GM18498 (cell line): ENCODE measurements around the gene CCDC69.

Experiments used
- ATAC-seq: cut with Tn5 transposase; IDR thresholded peaks from one replicate; pipeline ENCODE4 v1.9.1; 2021; ENCODE audit warnings: mild to moderate bottlenecking, moderate library complexity; ENCODE audit not compliant: unreplicated experiment

Gene CCDC69

DNA sequence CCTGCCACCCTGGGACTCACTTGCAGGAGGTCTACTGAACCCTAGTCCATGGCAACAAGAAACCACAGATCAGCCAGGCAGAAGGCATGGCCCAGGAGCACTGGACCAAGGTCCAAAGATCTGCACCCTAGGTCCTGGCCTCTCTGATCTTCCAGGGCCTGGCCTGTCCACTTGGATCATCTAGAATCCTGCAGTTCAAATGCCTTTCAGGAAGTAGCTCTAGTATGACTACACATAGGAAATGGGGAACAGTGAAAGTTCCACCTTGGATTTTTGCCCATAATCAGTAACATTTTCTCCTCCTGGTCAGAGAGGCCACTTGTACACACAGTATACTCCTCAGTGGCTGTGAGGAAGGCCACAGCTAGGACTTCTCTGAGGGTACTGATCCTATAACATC is 77.8 kb downstream of the CCDC69 start:
- no peak for ATAC-seq

GRCh38 chr5:151144922-151145321 is 79.0 kb downstream of the CCDC69 start:
- ATAC-seq = no peak

GRCh38 chr5:151144275-151144674 is 79.6 kb downstream of the CCDC69 start:
- no peak for ATAC-seq

- ATAC-seq = no peak
Measured at GRCh38 chr5:151143645-151144044, 80.2 kb downstream of the CCDC69 start.

DNA sequence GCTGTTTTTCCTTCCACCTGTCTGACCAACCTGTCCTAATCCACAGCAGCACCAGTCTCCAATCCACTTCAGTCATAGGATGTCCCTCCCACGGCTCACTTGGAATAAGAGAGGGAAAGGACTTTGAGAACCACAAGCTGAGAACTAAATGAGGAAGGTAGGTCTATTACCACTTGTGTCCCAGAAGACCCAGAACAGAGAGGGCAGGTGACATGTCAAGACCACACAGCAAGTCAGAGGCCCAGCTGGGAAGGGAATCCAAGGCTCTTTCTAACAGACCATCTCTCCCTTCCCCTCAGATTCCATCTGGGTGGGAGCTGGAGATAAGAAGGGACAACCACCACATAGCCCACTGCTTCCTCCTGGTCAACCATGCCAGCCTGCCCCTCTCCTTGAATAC is 81.0 kb downstream of the CCDC69 start:
- ATAC-seq = no peak

DNA sequence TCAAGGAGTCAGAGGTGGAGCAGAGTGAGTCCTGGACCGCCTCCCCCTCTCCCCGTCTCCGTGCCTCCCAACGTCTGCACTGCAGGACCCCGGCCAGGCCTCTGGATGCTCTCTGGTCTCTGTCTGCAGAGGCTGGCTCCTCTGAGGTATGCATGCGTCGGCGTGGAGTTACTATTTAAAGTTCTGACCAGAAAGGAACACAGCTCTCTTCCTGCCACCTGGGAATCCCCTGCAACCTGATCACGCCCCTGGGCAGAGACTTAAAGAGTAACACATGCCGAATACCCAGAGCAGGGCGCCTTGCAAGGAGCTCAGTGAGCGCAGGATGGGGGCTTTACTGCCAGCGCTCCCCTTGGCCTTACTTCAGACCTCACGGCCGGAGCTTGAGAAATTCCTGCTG is 82.4 kb downstream of the CCDC69 start:
- ATAC-seq = peak; percentile 87

DNA sequence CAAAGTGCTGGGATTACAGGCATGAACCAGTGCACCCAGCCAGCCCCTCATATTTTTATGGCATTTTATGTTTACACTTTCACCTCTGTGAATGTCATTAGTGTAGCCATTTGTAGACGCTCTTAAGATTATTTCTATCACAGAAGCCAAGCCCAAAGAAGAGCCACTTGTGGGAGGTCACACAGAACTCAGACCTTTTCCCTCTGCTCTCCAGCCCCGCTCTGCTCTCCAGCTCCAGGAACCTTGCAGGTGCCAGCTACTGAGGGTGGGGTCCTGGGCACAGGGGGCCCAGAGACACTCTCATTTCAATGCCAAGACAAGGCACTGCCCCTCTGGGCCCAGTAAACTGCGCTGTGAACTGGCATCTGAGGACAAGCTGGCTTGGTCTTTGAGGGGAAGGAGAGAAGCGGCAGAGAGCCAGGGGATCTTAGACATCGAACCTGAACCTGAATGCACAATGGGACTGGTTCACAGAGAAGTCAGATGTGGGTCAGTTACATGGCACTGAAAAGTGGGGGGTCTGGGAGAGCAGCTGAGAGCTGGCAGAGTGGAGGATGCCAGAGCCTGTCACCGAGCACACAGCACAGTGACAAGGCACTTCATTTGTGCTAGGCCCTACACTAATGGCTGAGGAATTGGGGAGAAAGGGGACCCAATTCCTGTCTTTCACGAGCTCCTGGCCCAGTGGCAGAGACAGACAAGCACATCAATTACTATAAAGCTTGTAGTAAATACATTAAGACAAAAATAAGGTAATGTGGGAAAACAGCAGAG is 83.0 kb downstream of the CCDC69 start:
- ATAC-seq = no peak

- ATAC-seq = no peak
Measured at GRCh38 chr5:151139646-151140045, 84.2 kb downstream of the CCDC69 start.

GRCh38 chr5:151139015-151139414 is 84.9 kb downstream of the CCDC69 start:
- ATAC-seq = no peak

GRCh38 chr5:151138114-151138513 is 85.8 kb downstream of the CCDC69 start:
- no peak for ATAC-seq

DNA sequence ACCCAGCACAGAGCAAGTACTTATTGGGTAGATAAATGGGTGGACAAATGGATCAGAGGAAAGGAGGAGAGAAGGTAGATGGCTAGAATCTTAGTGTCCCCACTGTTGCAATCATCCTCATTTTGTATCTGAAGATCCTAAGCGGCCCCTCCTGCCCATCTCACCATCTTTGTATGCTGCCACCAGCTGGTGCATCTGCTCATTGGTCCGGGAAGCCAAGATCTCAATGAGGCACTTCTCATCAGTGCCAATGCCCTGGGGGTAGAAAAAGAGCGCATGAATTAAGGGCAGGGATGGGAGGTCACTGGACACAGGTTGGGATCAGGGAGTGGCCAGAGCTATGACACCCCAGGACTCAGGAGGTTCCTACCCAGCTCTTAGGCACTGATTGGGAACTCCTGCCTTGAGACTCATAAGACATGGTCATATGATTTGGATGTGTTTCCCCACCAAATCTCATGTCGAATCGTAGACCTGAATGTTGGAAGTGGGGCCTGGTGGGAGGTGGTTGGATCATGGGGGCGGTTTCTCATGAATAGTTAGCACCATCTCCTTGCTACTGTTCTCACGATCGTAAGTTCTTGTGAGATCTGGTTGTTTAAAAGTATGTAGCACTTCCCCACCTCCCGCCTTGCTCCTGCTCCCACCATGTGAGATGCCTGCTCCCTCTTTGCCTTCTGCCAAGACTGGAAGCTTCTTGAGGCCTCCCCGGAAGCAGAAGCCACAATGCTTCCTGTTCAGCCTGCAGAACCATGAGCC is 86.6 kb downstream of the CCDC69 start:
- ATAC-seq = no peak

DNA sequence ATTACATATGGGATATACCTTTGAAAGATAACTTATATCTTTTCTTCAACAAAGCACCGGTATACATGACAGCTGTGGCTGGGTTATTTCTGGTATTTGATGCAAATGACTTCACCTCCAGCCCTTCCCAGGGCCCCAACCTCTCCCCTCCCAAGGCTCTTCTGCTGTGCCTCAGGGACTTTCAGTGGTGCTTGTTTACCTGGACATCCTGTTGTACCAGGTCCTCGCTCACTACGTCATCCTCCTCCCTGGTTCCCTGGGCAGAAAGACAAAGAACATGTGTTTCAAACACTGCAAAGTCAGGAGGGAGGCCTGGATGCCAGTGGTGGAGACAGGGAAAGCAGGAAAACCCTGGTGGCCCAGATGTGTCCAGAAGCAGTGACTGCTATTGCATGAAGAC is 89.7 kb downstream of the CCDC69 start:
- peak; percentile 75 for ATAC-seq

DNA sequence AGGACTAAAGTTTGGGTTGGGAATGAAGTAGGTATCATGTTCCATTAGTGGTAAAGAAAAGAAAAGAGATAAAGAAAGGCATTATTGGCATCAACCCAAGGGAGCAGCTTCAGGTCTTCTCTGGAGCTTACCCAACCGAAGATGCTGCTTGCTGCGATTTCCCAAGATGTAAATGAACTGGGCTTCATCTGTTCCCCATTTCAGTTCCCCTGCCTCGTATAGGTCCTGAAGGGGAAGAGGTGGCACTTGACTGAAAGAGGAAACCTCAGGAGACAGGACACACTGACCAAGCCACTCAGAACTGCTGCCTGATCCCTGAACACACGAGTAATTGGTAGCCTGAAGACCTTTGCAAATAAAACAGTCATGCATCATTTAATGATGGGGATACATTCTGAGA is 90.9 kb downstream of the CCDC69 start:
- ATAC-seq = no peak
